Activated CD4-positive, CD25-positive, alpha-beta regulatory T cell treated with anti-CD3 and anti-CD28 coated beads, Interleukin-2, amount 50 U/mL, for 16 hours (primary cell): Measurements from ENCODE around the gene AP1S1.
"Not testable (repeated sequence)": the region's sequence is repeated elsewhere in the genome, so short reads cannot be mapped to it uniquely, and the experiment has no call there.

ENCODE experiments used
- DNase-seq: peaks from one replicate; pipeline ENCODE4 v3.0.0-alpha.2; 2020; ENCODE audit warnings: low read depth, low spot score

Gene AP1S1

GRCh38 chr7:101170617-101171441 lies 16.6 kb downstream of the AP1S1 start:
- no peak for DNase-seq

- no peak for DNase-seq
Measured at GRCh38 chr7:101171442-101171837, 17.2 kb downstream of the AP1S1 start.

GRCh38 chr7:101172005-101172853 lies 18.0 kb downstream of the AP1S1 start:
- no peak for DNase-seq

GRCh38 chr7:101172854-101173751 lies 18.8 kb downstream of the AP1S1 start:
- DNase-seq: no peak

GRCh38 chr7:101173752-101174244 lies 19.5 kb downstream of the AP1S1 start:
- no peak for DNase-seq

- no peak for DNase-seq
Measured at GRCh38 chr7:101174322-101174854, 20.1 kb downstream of the AP1S1 start.

- DNase-seq: no peak
Measured at GRCh38 chr7:101175664-101176063, 21.4 kb downstream of the AP1S1 start.

- DNase-seq: no peak
Measured at GRCh38 chr7:101177644-101178043, 23.4 kb downstream of the AP1S1 start.

GRCh38 chr7:101179117-101179516 lies 24.8 kb downstream of the AP1S1 start:
- no peak for DNase-seq

- DNase-seq: no peak
Measured at GRCh38 chr7:101179713-101180112, 25.4 kb downstream of the AP1S1 start.

- no peak for DNase-seq
Measured at GRCh38 chr7:101180130-101180755, 26.0 kb downstream of the AP1S1 start, which contains the start of gene NAT16. Gene NAT16 (minus strand): TSS chr7:101180293. CDS start chr7:101174807, 5,486 bp downstream.

GRCh38 chr7:101185258-101185839 lies 31.1 kb downstream of the AP1S1 start:
- no peak for DNase-seq

- DNase-seq: no peak
Measured at GRCh38 chr7:101186194-101186593, 31.9 kb downstream of the AP1S1 start.

GRCh38 chr7:101186844-101187428 lies 32.7 kb downstream of the AP1S1 start:
- DNase-seq: no peak

- no peak for DNase-seq
Measured at GRCh38 chr7:101189109-101189508, 34.8 kb downstream of the AP1S1 start.

GRCh38 chr7:101195884-101196283 lies 41.6 kb downstream of the AP1S1 start:
- DNase-seq: no peak

- no peak for DNase-seq
Measured at GRCh38 chr7:101197991-101198390, 43.7 kb downstream of the AP1S1 start.

- DNase-seq: no peak
Measured at GRCh38 chr7:101198476-101198875, 44.2 kb downstream of the AP1S1 start.

GRCh38 chr7:101199522-101199921 lies 45.2 kb downstream of the AP1S1 start:
- not testable (repeated sequence) for DNase-seq

GRCh38 chr7:101200504-101200861 lies 46.2 kb downstream of the AP1S1 start:
- DNase-seq: no peak
